Neural progenitor cell (in vitro differentiated cells): Measurements from ENCODE around the gene CNTNAP2. TPM values are rescaled to one million over a fixed set of nuclear protein-coding genes. Genes with fewer than 3 reads are reported as not detected.

Source experiments
- DNase-seq: peaks from one replicate; pipeline ENCODE4 v3.0.0-alpha.2; 2016; ENCODE audit warnings: low spot score
- H2AFZ ChIP-seq: fragments of 200-600 bp; sonication (generic); replicated peaks from 2 replicates; pipeline ENCODE4 v1.6.1; 2016; ENCODE audit warnings: antibody characterized with exemption
- H3F3A ChIP-seq: fragments of 200-600 bp; sonication (generic); 2 replicates; pipeline ENCODE4 v1.6.1; 2016; ENCODE audit warnings: antibody characterized with exemption, low read depth
- H3K27ac ChIP-seq: fragments of 200-600 bp; sonication (generic); 2 replicates; pipeline ENCODE4 v1.5.1; 2016; ENCODE audit warnings: mild to moderate bottlenecking
- H3K27me3 ChIP-seq: fragments of 200-600 bp; sonication (generic); 2 replicates; pipeline ENCODE4 v1.6.1; 2016; ENCODE audit warnings: mild to moderate bottlenecking, moderate library complexity
- H3K36me3 ChIP-seq: fragments of 200-600 bp; sonication (generic); 2 replicates; pipeline ENCODE4 v1.5.1; 2016
- H3K4me1 ChIP-seq: fragments of 200-600 bp; sonication (generic); 2 replicates; pipeline ENCODE4 v1.6.1; 2016; ENCODE audit warnings: mixed run types
- H3K4me2 ChIP-seq: fragments of 200-600 bp; sonication (generic); 2 replicates; pipeline ENCODE4 v1.6.1; 2016
- H3K4me3 ChIP-seq: fragments of 200-600 bp; sonication (generic); 2 replicates; pipeline ENCODE4 v1.5.1; 2016
- H3K79me2 ChIP-seq: fragments of 200-600 bp; sonication (generic); 2 replicates; pipeline ENCODE4 v1.6.1; 2016; ENCODE audit warnings: low read depth
- H3K9ac ChIP-seq: fragments of 200-600 bp; sonication (generic); 2 replicates; pipeline ENCODE4 v1.6.1; 2016
- H3K9me3 ChIP-seq: fragments of 200-600 bp; sonication (generic); 2 replicates; pipeline ENCODE4 v1.5.1; 2016; ENCODE audit warnings: low read depth
- H4K20me1 ChIP-seq: fragments of 200-600 bp; sonication (generic); 2 replicates; pipeline ENCODE4 v1.6.1; 2016; ENCODE audit warnings: low read depth
- H3K27ac Mint-ChIP-seq: 3 replicates; pipeline ENCODE4 v1.8.0; 2021; ENCODE audit warnings: mixed read lengths
- H3K27me3 Mint-ChIP-seq: 2 replicates; pipeline ENCODE4 v1.8.0; 2022; ENCODE audit warnings: low read depth, mild to moderate bottlenecking, inconsistent platforms, moderate library complexity, mixed read lengths; ENCODE audit not compliant: insufficient read depth
- H3K36me3 Mint-ChIP-seq: 3 replicates; pipeline ENCODE4 v1.8.0; 2021; ENCODE audit warnings: mixed read lengths
- H3K4me1 Mint-ChIP-seq: 3 replicates; pipeline ENCODE4 v1.8.0; 2021; ENCODE audit warnings: mixed read lengths
- H3K4me3 Mint-ChIP-seq: 3 replicates; pipeline ENCODE4 v1.8.0; 2021; ENCODE audit warnings: mild to moderate bottlenecking, moderate library complexity, mixed read lengths
- H3K9me3 Mint-ChIP-seq: 3 replicates; pipeline ENCODE4 v1.8.0; 2020; ENCODE audit warnings: mixed read lengths
- CTCF ChIP-seq: fragments of 200-600 bp; sonication (generic); IDR thresholded peaks from 2 replicates; pipeline ENCODE4 v1.5.1; 2017; ENCODE audit warnings: antibody characterized with exemption, mild to moderate bottlenecking
- EZH2 ChIP-seq: fragments of 200-600 bp; sonication (generic); IDR thresholded peaks from 2 replicates; pipeline ENCODE4 v1.6.1; 2017; ENCODE audit warnings: antibody characterized with exemption, mild to moderate bottlenecking, moderate library complexity
- EZH2phosphoT487 ChIP-seq: fragments of 200-600 bp; sonication (generic); IDR thresholded peaks from 2 replicates; pipeline ENCODE4 v1.6.1; 2017; ENCODE audit warnings: antibody characterized with exemption
- total RNA-seq: library from RNA; depleted of rRNA; stranded (reverse); fragments of >200 nt; gene quantifications from 2 replicates; pipeline ENCODE4 v1.2.3, GENCODE V29; 2015; ENCODE audit warnings: low replicate concordance

The CNTNAP2 gene
- total RNA-seq, 1 donor from 2014 or later: 126 TPM

GRCh38 chr7:148050492-148051158 is 1934.0 kb downstream of the CNTNAP2 start:
- H3K27ac Mint-ChIP-seq: no peak overlapping the region
- H4K20me1 ChIP-seq: no peaks in the 10 kb centered on the region
- H3K27me3 ChIP-seq: no peaks in the 10 kb centered on the region
- no peaks in the 10 kb centered on the region for H3K36me3 Mint-ChIP-seq
- no peak for TF ChIP-seq EZH2
- TF ChIP-seq EZH2phosphoT487: no peak
- TF ChIP-seq CTCF: no peak
- no peaks in the 10 kb centered on the region for H3K4me1 Mint-ChIP-seq
- no peak overlapping the region for H3K27ac ChIP-seq
- no peak overlapping the region for H3K4me3 Mint-ChIP-seq
- no peaks in the 10 kb centered on the region for H3K36me3 ChIP-seq
- no peaks in the 10 kb centered on the region for H3K9me3 Mint-ChIP-seq
- H3K4me3 ChIP-seq: no peak overlapping the region
- no peaks in the 10 kb centered on the region for H3F3A ChIP-seq
- no peaks in the 10 kb centered on the region for H3K4me1 ChIP-seq
- H3K9ac ChIP-seq: no peak overlapping the region
- no peak overlapping the region for H3K4me2 ChIP-seq
- H3K9me3 ChIP-seq: no peaks in the 10 kb centered on the region
- H2AFZ ChIP-seq: no peak overlapping the region
- no peaks in the 10 kb centered on the region for H3K79me2 ChIP-seq
- no peaks in the 10 kb centered on the region for H3K27me3 Mint-ChIP-seq
- no peak for DNase-seq

GRCh38 chr7:148056406-148056805 is 1939.8 kb downstream of the CNTNAP2 start:
- TF ChIP-seq EZH2phosphoT487: no peak
- TF ChIP-seq EZH2: no peak
- no peak for TF ChIP-seq CTCF
- H3K4me1 ChIP-seq: no peaks in the 10 kb centered on the region
- H3K36me3 Mint-ChIP-seq: no peaks in the 10 kb centered on the region

GRCh38 chr7:148058092-148058491 is 1941.5 kb downstream of the CNTNAP2 start:
- Histone ChIP-seq H3K4me3 (no peak overlapping the region), H3K9me3 (no peaks in the 10 kb centered on the region), H3K79me2 (no peaks in the 10 kb centered on the region), H3K9ac (no peak overlapping the region), H2AFZ (peak overlapping the region; percentile 26), H3K27ac (no peak overlapping the region), H4K20me1 (no peaks in the 10 kb centered on the region), H3K27me3 (no peaks in the 10 kb centered on the region), H3K4me2 (no peak overlapping the region), H3K4me1 (no peaks in the 10 kb centered on the region), H3F3A (no peaks in the 10 kb centered on the region), H3K36me3 (no peaks in the 10 kb centered on the region)
- no peak for DNase-seq
- Mint-ChIP-seq H3K27ac (no peak overlapping the region), H3K4me1 (no peaks in the 10 kb centered on the region), H3K36me3 (no peaks in the 10 kb centered on the region), H3K9me3 (no peaks in the 10 kb centered on the region), H3K27me3 (no peaks in the 10 kb centered on the region), H3K4me3 (no peak overlapping the region)
- no peak for TF ChIP-seq CTCF
- TF ChIP-seq EZH2phosphoT487: no peak
- TF ChIP-seq EZH2: no peak

More at GRCh38 chr7:148056406-148056805, 1939.8 kb downstream of the CNTNAP2 start:
- H3K9me3 Mint-ChIP-seq: no peaks in the 10 kb centered on the region
- Histone ChIP-seq H3K27ac (no peak overlapping the region), H3K27me3 (no peaks in the 10 kb centered on the region), H3K36me3 (no peaks in the 10 kb centered on the region), H4K20me1 (no peaks in the 10 kb centered on the region), H3K4me3 (no peak overlapping the region), H3K4me2 (no peak overlapping the region), H3F3A (no peaks in the 10 kb centered on the region), H2AFZ (peak overlapping the region; percentile 75), H3K9ac (no peak overlapping the region), H3K79me2 (no peaks in the 10 kb centered on the region), H3K9me3 (no peaks in the 10 kb centered on the region)
- H3K27ac Mint-ChIP-seq: no peak overlapping the region
- DNase-seq: no peak
- H3K27me3 Mint-ChIP-seq: no peaks in the 10 kb centered on the region
- no peak overlapping the region for H3K4me3 Mint-ChIP-seq
- no peaks in the 10 kb centered on the region for H3K4me1 Mint-ChIP-seq
